Placental epithelial cell (primary cell): ENCODE results near the gene TAF10. TPM values are rescaled to one million over a fixed set of nuclear protein-coding genes. Genes with fewer than 3 reads are reported as not detected.

Source experiments
- total RNA-seq: library from RNA; depleted of rRNA; stranded (reverse); fragments of >200 nt; gene quantifications from 2 replicates; pipeline ENCODE4 v1.2.3, GENCODE V29; 2012

The TAF10 gene
- 23.6 and 35.0 TPM in 2 replicates for total RNA-seq

GRCh38 chr11:6612213-6613041, at the start of gene TAF10:
Gene TAF10 (minus strand): TSS chr11:6612216. CDS start chr11:6612189, 27 bp downstream.

GRCh38 chr11:6655790-6656583, 44.0 kb upstream of the TAF10 start, which contains the start of gene DCHS1:
Gene DCHS1 (minus strand): TSS chr11:6655809. CDS start chr11:6641613, 14,196 bp downstream.

GRCh38 chr11:6619004-6619745, 7.2 kb upstream of the TAF10 start, which contains the start of gene TPP1:
Gene TPP1 (minus strand): TSS chr11:6619422. CDS start chr11:6619400, 22 bp downstream.

GRCh38 chr11:6603287-6604080, 8.5 kb downstream of the TAF10 start, which contains the start of the genes ILK and RRP8:
Gene ILK (plus strand): TSS chr11:6603774. CDS start chr11:6604272, 498 bp downstream.
Gene RRP8 (minus strand): TSS chr11:6603616. CDS start chr11:6603502, 114 bp downstream.

Other genes with a start within 250 kb of the TAF10 start
- 39.7 and 60.2 TPM in 2 replicates for gene SMPD1, start 221.7 kb downstream of the TAF10 start, total RNA-seq
- 42.0 and 44.8 TPM in 2 replicates for gene APBB1, start 193.1 kb downstream of the TAF10 start, total RNA-seq
- 0.87 and 2.4 TPM in 2 replicates for gene HPX, start 171.2 kb downstream of the TAF10 start, total RNA-seq
- gene TRIM3, start 138.3 kb downstream of the TAF10 start, total RNA-seq = 13.6 and 23.2 TPM in 2 replicates
- gene ARFIP2, start 130.9 kb downstream of the TAF10 start, total RNA-seq = 69.5 and 102 TPM in 2 replicates
- gene TIMM10B, start 130.7 kb downstream of the TAF10 start, total RNA-seq = 26.3 and 30.3 TPM in 2 replicates
- 5.4 and 6.7 TPM in 2 replicates for gene DNHD1, start 114.9 kb downstream of the TAF10 start, total RNA-seq
- gene RRP8, start 8.6 kb downstream of the TAF10 start, total RNA-seq = 7.5 and 10.4 TPM in 2 replicates
- 124 and 169 TPM in 2 replicates for gene ILK, start 8.4 kb downstream of the TAF10 start, total RNA-seq
- gene TPP1, start 7.2 kb upstream of the TAF10 start, total RNA-seq = 40.0 and 51.0 TPM in 2 replicates
- 0.33 and 8.2 TPM in 2 replicates for gene DCHS1, start 43.6 kb upstream of the TAF10 start, total RNA-seq
- gene MRPL17, start 71.1 kb upstream of the TAF10 start, total RNA-seq = 36.5 and 37.7 TPM in 2 replicates
- gene OR2AG2, start 159.8 kb upstream of the TAF10 start, total RNA-seq = 0.11 and 0.39 TPM in 2 replicates
- not detected in 2 replicates for gene OR2AG1, start 170.8 kb upstream of the TAF10 start, total RNA-seq
- gene OR6A2, start 187.5 kb upstream of the TAF10 start, total RNA-seq = 0.11 and 0.39 TPM in 2 replicates
- not detected in 2 replicates for gene OR10A5, start 233.5 kb upstream of the TAF10 start, total RNA-seq